WI38 (cell line): ENCODE measurements around the gene MRNIP.

Source experiments
- H3K4me3 ChIP-seq: 2 replicates; pipeline ENCODE4 v1.5.1; 2011; ENCODE audit warnings: low read depth, mild to moderate bottlenecking, control low read depth, low read length
- TF ChIP-seq, protein P1 (sequence below): IDR thresholded peaks from 2 replicates; pipeline ENCODE4 v1.5.1; 2012; ENCODE audit warnings: low read depth, mild to moderate bottlenecking, control low read depth, low read length

MRNIP gene

DNA sequence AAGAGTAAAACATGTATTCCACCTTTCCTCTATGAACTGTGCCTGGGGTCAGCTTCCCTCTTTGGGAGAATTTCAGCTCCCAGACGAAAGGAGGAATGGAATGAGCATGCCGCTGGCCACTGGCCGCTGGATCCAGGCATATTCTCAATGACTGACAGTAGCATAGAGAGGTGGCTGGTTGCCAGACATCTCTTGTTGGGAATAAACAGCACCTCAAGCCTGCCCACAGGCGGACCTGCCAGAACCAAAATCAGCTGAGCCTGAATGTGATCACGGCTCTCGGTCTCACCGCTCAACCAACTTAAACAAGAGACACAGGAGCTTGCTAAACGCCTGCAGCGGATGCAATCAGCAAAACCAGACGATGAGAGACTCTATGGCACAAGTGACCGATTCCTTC lies 28.5 kb upstream of the MRNIP start:
- TF ChIP-seq, protein P1, sequence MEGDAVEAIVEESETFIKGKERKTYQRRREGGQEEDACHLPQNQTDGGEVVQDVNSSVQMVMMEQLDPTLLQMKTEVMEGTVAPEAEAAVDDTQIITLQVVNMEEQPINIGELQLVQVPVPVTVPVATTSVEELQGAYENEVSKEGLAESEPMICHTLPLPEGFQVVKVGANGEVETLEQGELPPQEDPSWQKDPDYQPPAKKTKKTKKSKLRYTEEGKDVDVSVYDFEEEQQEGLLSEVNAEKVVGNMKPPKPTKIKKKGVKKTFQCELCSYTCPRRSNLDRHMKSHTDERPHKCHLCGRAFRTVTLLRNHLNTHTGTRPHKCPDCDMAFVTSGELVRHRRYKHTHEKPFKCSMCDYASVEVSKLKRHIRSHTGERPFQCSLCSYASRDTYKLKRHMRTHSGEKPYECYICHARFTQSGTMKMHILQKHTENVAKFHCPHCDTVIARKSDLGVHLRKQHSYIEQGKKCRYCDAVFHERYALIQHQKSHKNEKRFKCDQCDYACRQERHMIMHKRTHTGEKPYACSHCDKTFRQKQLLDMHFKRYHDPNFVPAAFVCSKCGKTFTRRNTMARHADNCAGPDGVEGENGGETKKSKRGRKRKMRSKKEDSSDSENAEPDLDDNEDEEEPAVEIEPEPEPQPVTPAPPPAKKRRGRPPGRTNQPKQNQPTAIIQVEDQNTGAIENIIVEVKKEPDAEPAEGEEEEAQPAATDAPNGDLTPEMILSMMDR = no peak
- H3K4me3 ChIP-seq = no peak overlapping the region

DNA sequence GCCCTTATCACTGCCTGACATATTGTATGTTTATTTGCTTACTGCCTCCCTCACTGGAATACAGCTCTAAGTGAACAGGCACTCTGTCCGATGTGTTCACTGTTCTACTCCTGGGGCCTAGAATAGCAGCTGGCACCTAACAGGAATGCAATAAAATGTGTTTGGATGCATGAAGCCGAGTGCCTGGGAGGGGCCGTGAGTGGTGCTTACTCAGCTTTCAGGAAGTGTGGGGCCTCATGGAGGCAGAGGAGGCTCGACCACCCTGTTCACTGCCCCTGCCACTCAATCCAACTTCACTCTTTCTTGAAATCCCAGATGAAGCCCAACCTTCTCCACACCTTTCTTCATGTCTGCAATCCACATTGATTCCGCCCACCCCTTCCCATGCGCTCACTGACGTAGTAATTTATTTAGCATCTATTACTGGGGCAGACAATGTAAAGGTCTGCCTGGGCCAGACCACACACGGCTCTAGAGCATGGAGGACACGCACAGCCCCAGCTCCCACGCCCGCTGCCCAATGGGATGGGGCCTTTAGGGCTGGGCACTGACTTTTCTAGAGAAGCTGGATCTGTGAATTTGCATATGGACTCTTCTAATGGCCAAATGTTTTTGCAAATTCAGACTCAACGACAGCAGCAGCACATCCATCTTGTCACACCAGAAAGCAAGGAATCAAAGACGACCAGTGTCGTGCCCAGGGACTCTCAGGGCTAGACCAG lies 27.7 kb upstream of the MRNIP start:
- TF ChIP-seq, protein P1 = no peak
- no peak overlapping the region for H3K4me3 ChIP-seq

DNA sequence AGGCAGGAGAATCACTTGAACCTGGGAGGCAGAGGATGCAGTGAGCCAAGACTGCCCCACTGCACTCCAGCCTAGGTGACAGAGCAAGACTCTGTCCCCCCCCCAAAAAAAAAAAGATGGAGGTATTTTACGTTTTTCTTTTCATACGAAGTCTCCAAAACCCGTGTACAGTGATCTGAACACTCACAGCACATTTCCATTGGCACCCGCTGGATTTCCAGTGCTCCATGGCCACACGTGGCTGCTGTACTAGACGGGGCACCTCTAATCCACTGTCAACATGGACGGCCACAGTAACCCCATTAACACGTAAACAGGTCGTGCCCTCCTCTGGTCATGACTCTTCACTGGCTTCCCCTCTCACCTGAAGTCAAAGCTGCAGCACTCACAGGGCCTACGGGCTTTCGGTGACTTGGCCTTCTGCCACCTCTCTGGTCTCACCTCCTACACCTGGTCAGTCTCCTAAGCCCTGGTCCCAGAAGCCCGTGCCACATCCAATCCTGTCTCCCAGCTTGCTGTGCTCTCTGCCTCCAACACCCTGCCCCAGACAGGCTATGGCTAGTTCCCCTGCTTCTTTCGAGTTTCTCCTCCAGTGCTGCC lies 27.0 kb upstream of the MRNIP start:
- H3K4me3 ChIP-seq = no peak overlapping the region
- TF ChIP-seq, protein P1 = no peak

DNA sequence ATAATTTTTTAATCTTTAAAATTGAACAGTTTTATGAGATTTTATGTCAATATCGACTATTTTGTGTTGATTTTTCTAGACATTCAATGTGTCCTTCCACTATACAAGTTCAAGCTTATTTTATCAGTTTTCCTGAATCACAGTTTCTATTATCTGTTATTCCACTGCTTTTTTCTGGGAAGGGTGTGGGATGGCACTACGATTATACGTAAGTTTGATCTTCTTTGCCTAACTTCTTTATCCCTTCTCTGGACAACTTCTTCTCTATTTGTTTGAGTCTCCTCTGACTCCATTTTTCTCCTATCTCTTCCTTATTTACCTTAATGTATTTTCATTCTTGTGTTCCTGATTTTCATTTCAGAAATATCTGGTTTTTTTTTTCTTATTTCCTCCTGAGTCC lies 24.5 kb upstream of the MRNIP start:
- no peak overlapping the region for H3K4me3 ChIP-seq
- TF ChIP-seq, protein P1 = no peak

DNA sequence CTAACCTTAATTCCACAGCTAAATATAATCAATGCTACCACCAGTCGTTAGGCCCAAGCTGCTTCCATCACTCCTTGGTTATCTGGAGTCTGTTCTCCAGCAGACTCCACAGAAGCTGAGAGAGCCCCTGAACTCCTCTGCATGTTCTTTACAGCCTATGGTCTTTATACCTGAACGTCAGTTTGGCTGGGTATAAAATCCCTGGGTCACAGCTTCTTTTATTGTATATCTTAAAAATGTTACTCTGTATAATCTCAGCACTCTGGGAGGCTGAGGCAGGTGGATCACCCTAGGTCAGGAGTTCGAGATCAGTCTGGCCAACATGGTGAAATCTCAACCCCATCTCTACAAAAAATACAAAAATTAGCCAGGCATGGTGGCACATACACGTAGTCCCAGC lies 23.7 kb upstream of the MRNIP start:
- no peak overlapping the region for H3K4me3 ChIP-seq
- TF ChIP-seq, protein P1 = no peak

DNA sequence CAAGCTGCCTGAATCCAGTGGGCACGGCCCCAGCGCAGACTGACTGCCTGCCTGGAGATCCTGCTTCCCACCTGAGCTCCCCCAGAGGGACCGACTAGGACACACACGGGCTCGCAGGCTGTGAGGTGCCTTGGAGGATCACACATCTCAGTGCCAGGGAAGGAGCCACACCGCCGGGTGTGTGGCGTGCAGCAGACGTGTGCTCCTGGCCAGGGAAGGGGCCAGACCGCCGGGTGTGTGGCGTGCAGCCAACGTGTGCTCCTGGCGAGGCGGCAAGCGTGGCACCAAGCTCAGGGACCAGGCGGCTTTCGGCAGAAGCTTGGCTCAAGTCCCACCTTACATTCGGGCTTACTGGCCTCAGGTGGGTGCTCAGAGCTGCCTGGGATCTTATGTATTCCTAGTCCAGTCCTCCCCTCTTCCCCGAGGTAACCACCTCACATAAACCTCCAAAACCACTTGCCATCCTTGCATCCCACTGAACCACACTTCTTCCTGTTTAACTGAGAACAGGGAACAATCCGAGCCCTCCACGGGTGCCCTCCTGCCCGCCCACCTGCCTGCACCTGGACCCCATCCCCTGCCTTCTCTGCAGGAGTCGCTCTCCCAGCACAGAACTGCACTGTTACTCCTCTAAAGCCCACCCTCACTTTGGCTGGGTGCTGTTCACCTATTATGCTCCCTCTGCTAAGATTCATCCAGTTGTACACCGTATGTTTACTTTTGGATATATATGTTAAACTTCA lies 22.4 kb upstream of the MRNIP start:
- TF ChIP-seq, protein P1 = no peak
- no peak overlapping the region for H3K4me3 ChIP-seq
